ENCODE measurements around the gene BUB3. TPM values are rescaled to one million over a fixed set of nuclear protein-coding genes. Genes with fewer than 3 reads are reported as not detected.

Gene BUB3
- total RNA-seq, 2 donors from 2014 or later = 64.2 to 77.9 TPM

GRCh38 chr10:123129618-123130271 is 24.5 kb upstream of the BUB3 start:
- Histone ChIP-seq H3K27me3 (replicated peaks; ENCODE audit: insufficient read depth) (peaks cover 14% of the 10 kb centered on the region), H3K36me3 (no peaks in the 10 kb centered on the region), H3K27ac (no peak overlapping the region), H3K4me1 (ENCODE audit: control insufficient read depth in 1 of 2, low read depth in 2 of 2) (peaks cover 0 to 13% of the 10 kb centered on the region in 2 donors), H3K4me3 (no peak overlapping the region), H3K9me3 (no peaks in the 10 kb centered on the region)
- no peak for ATAC-seq (ENCODE audit: insufficient number of reproducible peaks, low FRiP score, low read depth)
- no peak for DNase-seq (ENCODE audit: low spot score)
- no peak for TF ChIP-seq CTCF (IDR thresholded peaks at IDR 0.05)

GRCh38 chr10:123132576-123133477 is 21.4 kb upstream of the BUB3 start:
- H3K27me3 ChIP-seq (replicated peaks; ENCODE audit: insufficient read depth) = peaks cover 22% of the 10 kb centered on the region
- ATAC-seq (ENCODE audit: insufficient number of reproducible peaks, low FRiP score, low read depth) (no peak), DNase-seq (ENCODE audit: low spot score) (peak; percentile 31)
- no peaks in the 10 kb centered on the region for H3K9me3 ChIP-seq
- H3K36me3 ChIP-seq = no peaks in the 10 kb centered on the region
- peak overlapping the region; percentile 32 for H3K4me3 ChIP-seq
- peaks cover 23 to 44% of the 10 kb centered on the region in 2 donors for H3K4me1 ChIP-seq (ENCODE audit: control insufficient read depth in 1 of 2, low read depth in 2 of 2)
- TF ChIP-seq CTCF (IDR thresholded peaks at IDR 0.05) = peak; percentile 88
- no peak overlapping the region for H3K27ac ChIP-seq

GRCh38 chr10:123133541-123134342 is 20.5 kb upstream of the BUB3 start:
- H3K36me3 ChIP-seq = no peaks in the 10 kb centered on the region
- no peaks in the 10 kb centered on the region for H3K9me3 ChIP-seq
- no peak overlapping the region for H3K27ac ChIP-seq
- H3K4me1 ChIP-seq (ENCODE audit: control insufficient read depth in 1 of 2, low read depth in 2 of 2) = peaks cover 23 to 44% of the 10 kb centered on the region in 2 donors
- H3K4me3 ChIP-seq = peak overlapping the region; percentile 32
- no peak for TF ChIP-seq CTCF (IDR thresholded peaks at IDR 0.05)
- H3K27me3 ChIP-seq (replicated peaks; ENCODE audit: insufficient read depth) = peaks cover 23% of the 10 kb centered on the region
- DNase-seq (ENCODE audit: low spot score) = no peak
- no peak for ATAC-seq (ENCODE audit: insufficient number of reproducible peaks, low FRiP score, low read depth)

GRCh38 chr10:123134343-123134914 is 19.8 kb upstream of the BUB3 start:
- H3K27me3 ChIP-seq (replicated peaks; ENCODE audit: insufficient read depth) = peaks cover 30% of the 10 kb centered on the region
- ATAC-seq (ENCODE audit: insufficient number of reproducible peaks, low FRiP score, low read depth) = no peak
- no peak overlapping the region for H3K27ac ChIP-seq
- H3K4me3 ChIP-seq = peak overlapping the region; percentile 68
- no peaks in the 10 kb centered on the region for H3K36me3 ChIP-seq
- TF ChIP-seq CTCF (IDR thresholded peaks at IDR 0.05) = no peak
- H3K4me1 ChIP-seq (ENCODE audit: control insufficient read depth in 1 of 2, low read depth in 2 of 2) = peaks cover 23 to 44% of the 10 kb centered on the region in 2 donors
- no peaks in the 10 kb centered on the region for H3K9me3 ChIP-seq
- DNase-seq (ENCODE audit: low spot score) = no peak

Measured in thoracic aorta (tissue), 2 donors.